A172 (cell line): ENCODE measurements around the gene TMEM161A. TPM values are rescaled to one million over a fixed set of nuclear protein-coding genes. Genes with fewer than 3 reads are reported as not detected.
"Not testable (repeated sequence)": the region's sequence is repeated elsewhere in the genome, so short reads cannot be mapped to it uniquely, and the experiment has no call there.

ENCODE experiments used
- DNase-seq: peaks from one replicate; pipeline ENCODE4 v3.0.0-alpha.2; 2015; ENCODE audit warnings: low spot score
- total RNA-seq: library from RNA; depleted of rRNA; stranded (reverse); fragments of >200 nt; shearing (Covaris generic); gene quantifications from 2 replicates; pipeline ENCODE4 v1.2.3, GENCODE V29; 2014

The TMEM161A gene
- total RNA-seq, 1 experiment from 2014 or later: 29.1 TPM

DNA sequence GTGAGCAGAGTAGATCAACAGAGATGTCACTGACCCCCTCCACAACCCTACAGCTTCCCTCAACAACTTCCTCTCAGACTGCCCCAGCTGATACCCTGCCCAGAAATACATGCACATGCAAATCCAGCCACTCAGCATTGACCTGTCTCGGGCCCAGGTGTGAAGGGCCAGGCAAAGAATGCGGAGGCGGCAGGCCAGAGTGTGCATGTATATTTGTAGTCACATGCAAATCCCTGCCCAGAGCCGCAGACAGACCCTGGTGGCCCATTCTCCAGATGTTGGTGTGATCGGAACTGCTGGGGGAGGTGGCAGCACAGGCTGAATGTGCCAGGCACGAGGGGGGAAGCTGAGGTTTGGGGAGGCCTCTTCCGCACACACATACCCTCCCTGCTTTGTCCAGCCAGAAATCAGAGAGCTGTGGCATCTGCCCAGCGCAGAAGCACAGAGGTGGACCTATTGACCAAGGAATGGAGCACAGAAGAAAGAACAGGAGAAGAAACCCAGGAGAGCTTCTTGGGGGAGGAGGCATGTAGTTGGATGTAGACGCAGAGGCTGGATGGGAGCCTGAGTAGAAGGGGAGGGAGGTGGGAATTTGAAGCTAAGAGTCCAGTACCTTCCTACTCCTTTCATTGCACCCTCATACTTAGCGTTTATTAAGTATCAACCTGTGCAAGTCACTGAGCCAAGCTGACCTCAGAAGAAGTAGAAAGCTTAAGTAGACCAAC is 17.4 kb upstream of the TMEM161A start:
- DNase-seq: no peak

- DNase-seq: no peak
Observed at GRCh38 chr19:19154768-19155494, 16.7 kb upstream of the TMEM161A start.

GRCh38 chr19:19152668-19153384 is 14.5 kb upstream of the TMEM161A start:
- no peak for DNase-seq

- DNase-seq: no peak
Observed at GRCh38 chr19:19151418-19151817, 13.1 kb upstream of the TMEM161A start.

DNA sequence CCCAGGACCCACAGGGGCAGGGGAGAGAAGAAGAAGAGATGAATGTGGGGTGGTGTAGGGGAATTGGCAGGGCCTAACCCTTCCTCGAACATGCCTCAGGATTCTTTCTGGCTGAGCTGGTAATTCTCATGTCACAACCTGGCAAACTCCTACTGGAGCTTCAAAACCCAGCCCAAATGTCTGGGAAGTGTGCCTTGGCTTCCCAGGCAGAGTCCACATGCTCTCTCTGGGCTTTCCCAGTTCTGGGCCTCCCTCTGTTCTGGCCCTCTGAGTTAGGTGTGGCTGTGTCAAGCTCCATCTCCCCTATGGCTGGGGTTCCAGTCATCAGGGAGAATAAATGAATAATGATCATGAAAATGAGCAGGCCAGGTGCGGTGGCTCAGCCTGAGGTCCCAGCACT is 11.2 kb upstream of the TMEM161A start:
- no peak for DNase-seq

DNA sequence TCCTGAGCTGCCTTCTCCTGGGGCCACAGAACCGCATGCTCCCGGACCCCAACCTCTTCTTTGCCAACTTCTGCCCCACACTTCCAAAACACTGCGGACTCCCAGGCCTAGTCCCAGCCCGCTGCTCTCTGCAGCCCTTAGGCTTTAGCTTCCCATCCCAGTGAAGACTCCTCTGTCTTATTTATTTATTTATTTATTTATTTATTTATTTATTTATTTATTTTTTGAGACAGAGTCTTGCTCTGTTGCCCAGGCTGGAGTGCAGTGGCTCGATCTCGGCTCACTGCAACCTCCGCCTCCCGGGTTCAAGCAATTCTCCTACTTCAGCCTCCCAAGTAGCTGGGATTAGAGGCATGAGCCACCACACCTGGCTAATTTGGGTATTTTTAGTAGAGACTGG is 10.2 kb upstream of the TMEM161A start:
- DNase-seq: not testable (repeated sequence)

DNA sequence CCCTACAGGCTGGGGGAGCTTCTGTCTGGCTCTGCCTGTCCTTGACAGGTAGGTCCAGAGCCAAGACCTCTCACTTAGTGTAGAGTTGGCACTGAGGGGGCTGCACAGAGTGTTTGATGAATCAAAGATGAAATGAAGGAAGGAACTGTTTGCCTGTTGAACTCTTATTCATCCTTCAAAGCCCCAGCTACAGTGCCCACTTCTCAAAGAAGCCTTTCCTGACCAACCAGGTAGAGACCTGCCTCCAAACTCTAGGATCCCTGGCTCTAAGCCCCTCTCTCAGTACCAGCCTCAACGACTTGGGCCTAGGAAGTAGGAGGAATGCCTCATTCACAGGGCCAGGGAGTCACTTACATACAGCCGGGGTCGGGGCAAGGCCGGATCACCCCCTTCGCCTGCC is 9.1 kb upstream of the TMEM161A start:
- DNase-seq: no peak

- no peak for DNase-seq
Observed at GRCh38 chr19:19146865-19147264, 8.6 kb upstream of the TMEM161A start.

DNA sequence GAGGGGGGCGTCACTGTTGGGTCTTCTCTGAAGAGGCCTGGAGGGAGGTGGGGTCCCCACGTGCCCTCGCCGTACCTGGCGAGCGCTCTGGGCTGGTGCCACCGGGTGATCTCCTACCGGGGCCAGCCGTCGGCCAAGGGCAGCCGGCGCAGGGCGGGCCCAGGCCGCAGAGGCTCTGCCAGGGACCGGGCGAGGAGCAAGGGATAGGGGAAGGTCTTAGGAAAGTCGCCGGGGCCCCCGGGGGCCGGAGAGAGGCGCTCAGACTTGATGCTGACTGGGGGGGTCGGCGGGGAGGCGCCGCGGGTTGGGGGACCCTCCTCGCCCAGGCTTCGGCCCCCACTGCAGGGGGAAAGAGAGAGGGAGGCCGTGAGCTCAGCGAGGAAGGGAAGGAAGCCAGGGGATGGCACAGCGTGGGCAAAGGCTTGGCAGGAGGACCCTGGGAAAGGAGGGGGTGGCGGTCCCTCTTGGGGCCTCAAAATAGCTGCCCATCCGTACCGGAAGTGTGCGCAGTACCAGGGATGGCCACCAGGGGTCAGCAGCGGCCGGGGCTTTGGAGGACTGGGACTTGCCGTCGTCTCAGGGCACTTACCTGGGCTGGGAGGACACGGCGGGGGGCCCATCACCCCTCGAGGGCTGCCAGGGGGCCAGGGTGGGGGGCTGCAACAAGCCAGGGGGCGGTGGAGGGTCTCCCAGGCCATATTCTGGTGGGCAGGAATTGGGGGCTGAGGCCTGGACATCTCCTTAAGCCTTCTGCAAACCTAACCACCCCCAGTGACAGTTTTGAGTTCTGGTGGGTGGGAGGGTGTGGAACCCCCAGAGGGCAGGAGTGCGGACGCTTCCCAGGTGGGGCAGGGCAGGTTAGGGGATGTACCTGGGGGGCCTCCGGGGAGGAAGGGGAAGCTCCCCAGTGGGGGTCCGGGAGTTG is 7.7 kb upstream of the TMEM161A start:
- DNase-seq: peak; percentile 34

GRCh38 chr19:19145281-19145680 is 7.0 kb upstream of the TMEM161A start:
- no peak for DNase-seq

DNA sequence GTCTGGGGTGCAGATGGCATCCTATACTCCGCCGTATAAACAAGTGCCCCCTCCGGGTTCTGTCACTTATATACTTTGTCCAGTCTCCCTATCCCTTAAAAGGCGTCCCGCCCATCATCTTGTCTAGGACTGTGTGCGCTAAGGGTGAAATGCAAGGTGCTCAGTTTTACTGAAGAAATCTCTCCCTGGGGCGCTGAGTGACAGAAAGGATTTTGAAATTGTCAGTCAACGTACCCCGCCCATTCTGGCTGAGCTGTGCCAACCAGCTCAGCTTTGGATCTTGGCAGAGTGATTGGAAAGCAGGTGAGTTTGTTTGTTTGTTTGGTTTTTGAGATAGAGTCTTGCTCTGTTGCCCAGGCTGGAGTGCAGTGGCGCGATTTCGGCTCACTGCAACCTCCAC is 4.1 kb upstream of the TMEM161A start:
- no peak for DNase-seq

DNA sequence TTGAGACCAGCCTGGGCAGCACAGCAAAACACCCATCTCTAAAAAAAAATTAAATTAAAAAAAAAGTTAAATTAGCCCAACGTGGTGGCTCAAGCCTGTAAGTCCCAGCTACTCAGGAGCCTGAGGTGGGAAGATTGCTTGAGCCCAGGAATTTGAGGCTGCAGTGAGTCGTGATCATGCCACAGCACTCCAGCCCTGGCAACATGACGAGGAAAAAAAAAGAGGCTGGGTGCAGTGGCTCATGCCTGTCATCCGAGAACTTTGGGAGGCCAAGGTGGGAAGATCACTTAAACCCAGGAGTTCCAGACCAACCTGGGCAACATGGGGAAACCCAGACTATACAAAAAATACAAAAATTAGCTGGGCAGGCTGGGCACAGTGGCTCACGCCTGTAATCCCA is 2.2 kb upstream of the TMEM161A start:
- DNase-seq: no peak

DNA sequence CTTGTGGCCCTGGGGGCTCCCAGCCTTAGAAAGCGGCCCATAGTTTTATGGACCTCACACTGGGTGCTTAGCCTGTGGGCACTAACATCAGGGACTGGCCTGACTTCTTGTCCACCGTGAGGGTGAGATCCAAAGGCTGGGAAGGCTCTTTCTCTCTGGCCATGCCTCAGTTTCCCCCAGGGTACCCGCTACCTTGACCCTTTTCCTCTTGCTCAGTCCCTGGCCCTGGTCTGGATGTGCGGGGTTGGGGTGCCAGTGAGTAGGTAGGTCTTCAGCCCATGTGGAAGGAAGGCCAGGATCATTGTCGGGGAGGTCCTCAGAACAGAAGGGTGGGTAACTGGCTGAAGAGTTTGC is 1.6 kb upstream of the TMEM161A start:
- no peak for DNase-seq

- DNase-seq: no peak
Observed at GRCh38 chr19:19137556-19138108, 646 bp downstream of the TMEM161A start.

DNA sequence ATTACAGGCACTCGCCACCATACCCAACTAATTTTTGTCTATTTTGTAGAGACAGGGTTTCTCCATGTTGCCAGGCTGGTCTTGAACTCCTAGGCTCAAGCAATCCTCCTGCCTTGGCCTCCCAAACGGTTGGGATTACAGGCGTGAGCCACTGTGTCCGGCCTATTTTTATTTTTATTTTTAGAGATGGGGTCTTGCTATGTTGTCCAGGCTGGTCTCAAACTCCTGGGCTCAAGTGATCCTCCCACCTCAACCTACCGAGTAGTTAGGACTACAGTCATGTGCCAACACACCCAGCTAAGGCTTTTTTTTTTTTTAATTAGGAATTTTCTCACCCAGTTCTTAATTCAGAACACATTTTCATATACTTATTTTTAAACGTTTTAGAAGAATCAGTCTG is 2.6 kb downstream of the TMEM161A start:
- not testable (repeated sequence) for DNase-seq

GRCh38 chr19:19134687-19135158 is 3.6 kb downstream of the TMEM161A start:
- no peak for DNase-seq

- no peak for DNase-seq
Observed at GRCh38 chr19:19133985-19134384, 4.3 kb downstream of the TMEM161A start.

- no peak for DNase-seq
Observed at GRCh38 chr19:19132912-19133311, 5.4 kb downstream of the TMEM161A start.

GRCh38 chr19:19131989-19132388 is 6.3 kb downstream of the TMEM161A start:
- no peak for DNase-seq

DNA sequence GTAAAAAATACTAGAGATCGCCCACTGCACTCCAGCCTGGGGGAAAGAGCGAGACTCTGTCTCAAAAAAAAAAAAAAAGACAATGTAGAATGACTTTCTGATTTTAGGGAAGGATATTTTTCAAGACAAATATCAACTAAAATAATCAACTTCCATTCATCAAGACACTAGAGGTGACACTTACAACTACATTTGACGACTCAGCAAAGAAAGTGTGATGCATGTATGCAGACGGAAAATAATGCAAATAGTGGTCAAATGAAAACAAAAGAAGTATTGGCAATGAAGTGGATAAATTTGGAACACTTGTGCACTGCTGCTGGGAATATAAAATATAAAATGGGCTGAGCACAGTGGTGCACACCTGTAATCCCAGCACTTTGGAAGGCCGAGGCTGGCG is 12.2 kb downstream of the TMEM161A start:
- DNase-seq: no peak

DNA sequence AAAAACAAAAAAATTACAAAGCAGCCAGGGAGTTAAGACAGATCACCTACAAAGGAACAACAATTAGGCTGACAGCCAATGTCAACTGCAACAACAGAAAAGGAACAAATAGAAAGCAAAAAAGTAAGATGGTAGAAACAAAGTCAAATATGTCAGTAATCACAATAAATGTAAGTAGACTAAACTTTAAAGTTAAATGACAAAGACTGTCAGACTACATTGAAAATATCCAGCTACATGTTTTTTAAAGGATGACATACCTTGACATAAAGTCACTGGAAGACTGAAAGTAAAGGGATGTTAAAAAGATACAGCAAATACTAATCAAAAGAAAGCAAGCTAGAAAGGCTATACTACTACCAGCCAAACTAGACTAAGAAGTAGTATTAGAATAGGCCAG is 14.9 kb downstream of the TMEM161A start:
- DNase-seq: no peak
